WTC11 (cell line): ENCODE measurements around the gene DYNLRB2. TPM values are rescaled to one million over a fixed set of nuclear protein-coding genes. Genes with fewer than 3 reads are reported as not detected.

ENCODE experiments used
- ATAC-seq: fragments of 200-7000 bp; cut with Tn5 transposase; 2 replicates; pipeline ENCODE4 v1.10.0; 2021; ENCODE audit warnings: mild to moderate bottlenecking, moderate library complexity
- CTCF ChIA-PET: fragments of 300-600 bp; sonication (Branson Sonifier 250); formaldehyde crosslinking; loops from one replicate; lab custom pipeline; 2021; ENCODE audit warnings: antibody characterized with exemption; lab: Charles Lee
- POLR2A ChIA-PET: fragments of 350-600 bp; sonication (Branson Sonifier 250); formaldehyde crosslinking; loops from one replicate; lab custom pipeline; 2021; ENCODE audit warnings: antibody characterized with exemption; lab: Charles Lee
- DNase-seq: peaks from one replicate; pipeline ENCODE4 v3.0.0; 2021; ENCODE audit warnings: low spot score
- H3K27ac Mint-ChIP-seq: 2 replicates; pipeline ENCODE4 v1.8.0; 2021; ENCODE audit warnings: mixed read lengths
- H3K27me3 Mint-ChIP-seq: 2 replicates; pipeline ENCODE4 v1.8.0; 2021; ENCODE audit warnings: low read depth, mild to moderate bottlenecking, moderate library complexity, mixed read lengths
- H3K36me3 Mint-ChIP-seq: 2 replicates; pipeline ENCODE4 v1.8.0; 2021; ENCODE audit warnings: mixed read lengths
- H3K4me1 Mint-ChIP-seq: 2 replicates; pipeline ENCODE4 v1.8.0; 2022; ENCODE audit warnings: mixed read lengths
- H3K4me3 Mint-ChIP-seq: 2 replicates; pipeline ENCODE4 v1.8.0; 2021; ENCODE audit warnings: mild to moderate bottlenecking, moderate library complexity, mixed read lengths
- H3K9me3 Mint-ChIP-seq: 2 replicates; pipeline ENCODE4 v1.8.0; 2021; ENCODE audit warnings: mixed read lengths
- AR ChIP-seq: fragments of 250-450 bp; sonication (Bioruptor Pico); IDR thresholded peaks from 2 replicates; pipeline ENCODE4 v1.9.0; 2021; ENCODE audit warnings: mild to moderate bottlenecking
- ATF3 ChIP-seq: sonication (generic); formaldehyde crosslinking; conservative IDR thresholded peaks from 2 replicates; pipeline ENCODE4 v1.8.1; 2022; ENCODE audit warnings: mild to moderate bottlenecking, missing genetic modification reagents
- CDX4 ChIP-seq: fragments of 250-450 bp; sonication (Bioruptor Pico); IDR thresholded peaks from 2 replicates; pipeline ENCODE4 v1.9.0; 2021; ENCODE audit warnings: moderate library complexity, mild to moderate bottlenecking, inconsistent platforms, borderline replicate concordance
- E2F5 ChIP-seq: sonication (generic); formaldehyde crosslinking; IDR thresholded peaks from 2 replicates; pipeline ENCODE4 v1.8.1; 2022; ENCODE audit warnings: mild to moderate bottlenecking, moderate library complexity, missing genetic modification reagents
- ERG ChIP-seq: fragments of 250-450 bp; sonication (Bioruptor Pico); IDR thresholded peaks from 2 replicates; pipeline ENCODE4 v1.8.0; 2021; ENCODE audit warnings: mild to moderate bottlenecking
- ESRRA ChIP-seq: sonication (generic); formaldehyde crosslinking; IDR thresholded peaks from 2 replicates; pipeline ENCODE4 v1.8.1; 2022; ENCODE audit warnings: mild to moderate bottlenecking, missing genetic modification reagents, borderline replicate concordance
- FOXP4 ChIP-seq: sonication (generic); formaldehyde crosslinking; IDR thresholded peaks from 2 replicates; pipeline ENCODE4 v1.8.0; 2022; ENCODE audit warnings: mild to moderate bottlenecking, missing genetic modification reagents
- HMGXB4 ChIP-seq: sonication (generic); formaldehyde crosslinking; IDR thresholded peaks from 2 replicates; pipeline ENCODE4 v1.8.1; 2023; ENCODE audit warnings: mild to moderate bottlenecking, moderate library complexity, missing genetic modification reagents
- MAX ChIP-seq: sonication (generic); formaldehyde crosslinking; IDR thresholded peaks from 2 replicates; pipeline ENCODE4 v1.8.0; 2022; ENCODE audit warnings: mild to moderate bottlenecking, missing genetic modification reagents
- RELA ChIP-seq: sonication (generic); formaldehyde crosslinking; IDR thresholded peaks from 2 replicates; pipeline ENCODE4 v1.8.1; 2022; ENCODE audit warnings: missing genetic modification reagents, mild to moderate bottlenecking, borderline replicate concordance
- STAT6 ChIP-seq: sonication (generic); formaldehyde crosslinking; conservative IDR thresholded peaks from 2 replicates; pipeline ENCODE4 v1.8.1; 2023; ENCODE audit warnings: mild to moderate bottlenecking, low read depth, missing genetic modification reagents, moderate library complexity
- TEAD4 ChIP-seq: sonication (generic); formaldehyde crosslinking; IDR thresholded peaks from 2 replicates; pipeline ENCODE4 v1.8.0; 2022; ENCODE audit warnings: mild to moderate bottlenecking, missing genetic modification reagents
- ZBTB21 ChIP-seq: sonication (generic); formaldehyde crosslinking; IDR thresholded peaks from 2 replicates; pipeline ENCODE4 v1.8.1; 2023; ENCODE audit warnings: mild to moderate bottlenecking, missing genetic modification reagents, borderline replicate concordance
- ZMAT4 ChIP-seq: fragments of 250-450 bp; sonication (Bioruptor Pico); IDR thresholded peaks from 2 replicates; pipeline ENCODE4 v1.9.0; 2021; ENCODE audit warnings: mild to moderate bottlenecking
- ZNF219 ChIP-seq: sonication (generic); formaldehyde crosslinking; IDR thresholded peaks from 2 replicates; pipeline ENCODE4 v1.8.0; 2023; ENCODE audit warnings: missing genetic modification reagents, mild to moderate bottlenecking, borderline replicate concordance
- ZNF263 ChIP-seq: sonication (generic); formaldehyde crosslinking; IDR thresholded peaks from 2 replicates; pipeline ENCODE4 v1.8.1; 2022; ENCODE audit warnings: low read depth, mild to moderate bottlenecking, moderate library complexity, missing genetic modification reagents
- total RNA-seq: library from RNA; stranded (reverse); gene quantifications from 3 replicates; pipeline ENCODE4 v1.2.3, GENCODE V29; 2021

Gene DYNLRB2
- total RNA-seq, 1 experiment from 2014 or later, result not detected

- Mint-ChIP-seq H3K4me1 (peaks cover 22% of the 10 kb centered on the region), H3K27ac (no peak overlapping the region), H3K4me3 (no peak overlapping the region), H3K27me3 (no peaks in the 10 kb centered on the region), H3K36me3 (no peaks in the 10 kb centered on the region), H3K9me3 (peaks cover 3% of the 10 kb centered on the region; the same call in 1 of the 2 replicates)
- DNase-seq (no peak), ATAC-seq (no peak)
- ChIA-PET POLR2A (no interaction called here), CTCF (interaction anchor here (1.7 kb wide), 1 partner anchor 15 kb away, joined by 5 read pairs; no protein-coding TSS in a partner anchor)
- no peak for TF ChIP-seq E2F5 (CRISPR knock-in tag)
Measured at GRCh38 chr16:80511824-80512592, 28.8 kb upstream of the DYNLRB2 start.

- H3K27ac Mint-ChIP-seq, result no peak overlapping the region
- H3K4me3 Mint-ChIP-seq, result no peak overlapping the region
- peaks cover 3% of the 10 kb centered on the region; the same call in 1 of the 2 replicates for H3K9me3 Mint-ChIP-seq
- TF ChIP-seq FOXP4 (CRISPR knock-in tag) (no peak), ZNF219 (CRISPR knock-in tag) (no peak), STAT6 (CRISPR knock-in tag) (no peak), ZMAT4 (CRISPR knock-in tag) (no peak), CDX4 (no peak), TEAD4 (no peak), ZNF263 (no peak), ERG (CRISPR knock-in tag) (no peak)
- H3K27me3 Mint-ChIP-seq, result no peaks in the 10 kb centered on the region
- peaks cover 22% of the 10 kb centered on the region for H3K4me1 Mint-ChIP-seq
- CTCF ChIA-PET, result interaction anchor here (0.7 to 1.7 kb wide), 2 partner anchors 14 to 637 kb away, joined by 3 to 5 read pairs; no protein-coding TSS in a partner anchor
- POLR2A ChIA-PET, result no interaction called here
- DNase-seq (no peak), ATAC-seq (no peak)
- no peaks in the 10 kb centered on the region for H3K36me3 Mint-ChIP-seq
Measured at GRCh38 chr16:80512593-80512853, 28.3 kb upstream of the DYNLRB2 start.

GRCh38 chr16:80515374-80515773 lies 25.4 kb upstream of the DYNLRB2 start:
- no peaks in the 10 kb centered on the region for H3K36me3 Mint-ChIP-seq
- CTCF ChIA-PET, result interaction anchor here (0.5 to 1.8 kb wide), 2 partner anchors 12 to 342 kb away, joined by 4 to 12 read pairs; no protein-coding TSS in a partner anchor
- TF ChIP-seq AR (CRISPR knock-in tag), result no peak
- TF ChIP-seq HMGXB4 (CRISPR knock-in tag), result no peak
- no peak for TF ChIP-seq MAX (CRISPR knock-in tag)
- TF ChIP-seq ZBTB21 (CRISPR knock-in tag), result no peak
- no peak for TF ChIP-seq RELA (CRISPR knock-in tag)
- TF ChIP-seq ESRRA (CRISPR knock-in tag), result no peak
- no peak for TF ChIP-seq ATF3 (CRISPR knock-in tag)

More at GRCh38 chr16:80515374-80515773, 25.4 kb upstream of the DYNLRB2 start:
- Mint-ChIP-seq H3K9me3 (peaks cover 3% of the 10 kb centered on the region), H3K4me3 (no peak overlapping the region), H3K4me1 (peaks cover 29% of the 10 kb centered on the region), H3K27ac (no peak overlapping the region), H3K27me3 (no peaks in the 10 kb centered on the region)
- POLR2A ChIA-PET, result no interaction called here
- ATAC-seq, result peak; percentile 59
- DNase-seq, result no peak
